ENCODE data around the gene ELOB.

Gene ELOB

GRCh38 chr16:2766430-2767139 lies 10.5 kb downstream of the ELOB start:
- DNase-seq: no peak

DNA sequence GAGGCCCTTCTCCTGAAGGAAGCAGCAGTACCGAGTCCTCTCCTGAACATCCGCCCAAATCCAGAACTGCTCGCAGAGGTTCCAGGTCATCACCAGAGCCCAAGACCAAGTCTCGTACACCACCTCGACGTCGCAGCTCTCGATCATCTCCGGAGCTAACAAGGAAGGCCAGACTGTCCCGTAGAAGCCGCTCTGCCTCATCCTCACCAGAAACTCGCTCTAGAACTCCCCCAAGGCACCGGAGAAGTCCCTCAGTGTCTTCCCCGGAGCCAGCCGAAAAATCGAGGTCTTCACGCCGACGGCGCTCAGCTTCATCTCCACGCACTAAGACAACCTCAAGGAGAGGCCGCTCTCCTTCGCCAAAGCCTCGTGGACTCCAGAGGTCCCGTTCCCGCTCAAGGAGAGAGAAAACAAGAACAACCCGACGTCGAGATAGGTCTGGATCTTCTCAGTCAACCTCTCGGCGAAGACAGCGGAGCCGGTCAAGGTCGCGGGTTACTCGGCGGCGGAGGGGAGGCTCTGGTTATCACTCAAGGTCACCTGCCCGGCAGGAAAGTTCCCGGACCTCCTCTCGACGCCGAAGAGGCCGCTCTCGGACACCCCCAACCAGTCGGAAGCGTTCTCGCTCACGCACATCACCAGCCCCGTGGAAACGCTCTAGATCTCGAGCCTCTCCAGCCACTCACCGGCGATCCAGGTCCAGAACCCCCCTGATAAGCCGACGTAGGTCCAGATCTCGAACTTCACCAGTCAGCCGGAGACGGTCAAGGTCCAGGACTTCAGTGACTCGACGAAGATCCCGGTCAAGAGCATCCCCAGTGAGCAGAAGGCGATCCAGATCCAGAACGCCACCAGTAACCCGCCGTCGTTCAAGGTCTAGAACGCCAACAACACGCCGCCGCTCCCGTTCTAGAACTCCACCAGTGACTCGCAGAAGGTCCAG lies 11.3 kb downstream of the ELOB start:
- no peak for DNase-seq

DNA sequence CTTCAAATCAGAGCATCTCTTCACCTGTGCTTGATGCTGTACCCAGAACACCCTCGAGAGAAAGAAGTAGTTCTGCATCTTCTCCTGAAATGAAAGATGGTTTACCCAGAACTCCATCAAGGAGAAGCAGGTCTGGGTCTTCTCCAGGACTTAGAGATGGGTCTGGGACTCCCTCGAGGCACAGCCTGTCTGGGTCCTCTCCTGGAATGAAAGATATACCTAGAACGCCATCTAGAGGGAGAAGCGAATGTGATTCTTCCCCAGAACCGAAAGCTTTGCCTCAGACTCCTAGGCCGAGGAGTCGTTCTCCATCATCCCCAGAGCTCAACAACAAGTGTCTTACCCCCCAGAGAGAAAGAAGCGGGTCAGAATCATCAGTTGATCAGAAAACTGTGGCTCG lies 12.4 kb downstream of the ELOB start:
- DNase-seq: no peak

GRCh38 chr16:2763173-2763572 lies 13.9 kb downstream of the ELOB start:
- no peak for DNase-seq

- DNase-seq: no peak
These were observed 14.4 kb downstream of the ELOB start for GRCh38 chr16:2762711-2763110.

DNA sequence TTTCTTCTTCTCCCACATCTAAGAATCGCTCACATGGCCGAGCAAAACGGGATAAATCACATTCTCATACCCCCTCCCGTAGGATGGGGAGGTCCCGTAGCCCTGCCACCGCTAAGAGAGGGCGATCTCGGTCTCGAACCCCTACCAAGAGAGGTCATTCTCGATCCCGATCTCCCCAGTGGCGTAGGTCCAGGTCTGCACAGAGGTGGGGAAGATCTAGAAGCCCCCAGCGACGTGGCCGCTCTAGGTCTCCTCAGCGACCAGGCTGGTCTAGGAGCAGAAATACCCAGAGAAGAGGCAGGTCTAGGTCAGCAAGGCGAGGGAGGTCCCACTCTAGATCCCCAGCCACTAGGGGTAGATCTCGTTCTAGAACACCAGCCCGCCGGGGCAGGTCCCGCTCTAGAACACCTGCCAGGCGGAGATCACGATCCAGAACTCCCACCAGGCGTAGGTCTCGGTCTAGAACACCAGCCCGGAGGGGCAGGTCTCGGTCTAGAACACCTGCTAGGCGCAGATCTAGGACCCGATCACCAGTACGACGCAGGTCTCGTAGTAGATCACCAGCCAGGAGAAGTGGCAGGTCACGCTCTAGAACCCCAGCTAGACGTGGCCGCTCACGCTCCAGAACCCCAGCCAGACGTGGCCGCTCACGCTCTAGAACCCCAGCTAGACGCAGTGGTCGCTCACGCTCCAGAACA lies 15.0 kb downstream of the ELOB start:
- DNase-seq: no peak

DNA sequence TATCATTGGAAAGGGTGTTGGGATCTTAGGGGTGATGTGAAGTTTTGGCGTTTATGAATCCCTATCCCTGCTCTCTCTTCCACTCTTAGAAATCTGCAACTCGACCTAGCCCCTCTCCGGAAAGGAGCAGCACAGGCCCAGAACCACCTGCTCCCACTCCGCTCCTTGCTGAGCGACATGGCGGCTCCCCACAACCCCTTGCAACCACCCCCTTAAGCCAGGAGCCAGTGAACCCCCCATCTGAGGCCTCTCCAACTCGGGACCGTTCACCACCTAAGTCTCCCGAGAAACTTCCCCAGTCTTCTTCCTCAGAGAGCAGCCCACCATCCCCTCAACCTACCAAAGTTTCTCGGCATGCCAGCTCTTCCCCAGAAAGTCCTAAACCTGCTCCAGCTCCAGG lies 15.6 kb downstream of the ELOB start:
- DNase-seq: no peak

GRCh38 chr16:2757344-2757743 lies 19.7 kb downstream of the ELOB start:
- no peak for DNase-seq

DNA sequence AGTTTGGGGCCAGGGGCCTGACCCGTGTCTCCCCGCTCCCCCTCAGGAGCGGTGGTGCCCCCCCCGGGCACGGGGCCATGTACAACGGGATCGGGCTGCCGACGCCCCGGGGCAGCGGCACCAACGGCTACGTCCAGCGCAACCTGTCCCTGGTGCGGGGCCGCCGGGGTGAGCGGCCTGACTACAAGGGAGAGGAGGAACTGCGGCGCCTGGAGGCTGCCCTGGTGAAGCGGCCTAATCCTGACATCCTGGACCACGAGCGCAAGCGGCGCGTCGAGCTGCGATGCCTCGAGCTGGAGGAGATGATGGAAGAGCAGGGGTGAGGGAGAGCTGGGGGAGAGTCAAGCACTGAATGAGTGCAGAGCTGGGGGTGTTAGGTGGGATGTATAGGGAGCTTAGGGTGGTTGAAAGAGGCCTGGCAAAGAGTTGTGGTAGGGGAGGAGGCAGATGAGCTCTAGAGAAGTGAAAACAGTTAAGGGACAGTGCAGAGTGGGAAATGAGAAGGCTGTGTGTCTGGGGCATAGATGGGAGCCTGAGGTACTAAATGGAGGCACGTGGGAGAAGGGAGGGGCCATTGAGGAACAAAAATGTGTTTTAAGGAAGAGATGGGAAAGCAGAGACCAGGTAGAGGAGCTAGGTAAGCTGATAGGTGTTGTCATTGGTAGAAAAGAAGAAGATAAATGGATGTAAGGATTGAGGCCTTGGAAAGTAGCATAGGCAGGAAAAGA lies 20.6 kb downstream of the ELOB start:
- no peak for DNase-seq

- DNase-seq: no peak
These were observed 21.9 kb downstream of the ELOB start for GRCh38 chr16:2755158-2755557.

DNA sequence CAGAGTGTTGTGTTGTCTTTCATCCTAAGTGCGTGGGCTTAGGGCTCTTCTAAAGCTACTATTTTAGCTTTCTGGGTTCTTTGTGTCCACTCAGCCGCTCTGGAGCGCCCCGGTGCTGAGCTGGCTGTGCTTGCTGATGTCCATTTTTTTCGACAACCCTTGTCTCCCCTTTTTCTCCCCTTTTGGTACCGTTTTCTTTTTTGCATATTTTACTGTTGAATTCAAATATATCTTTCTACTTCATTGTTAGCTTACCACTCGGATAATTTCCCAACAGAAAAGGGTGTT lies 23.4 kb downstream of the ELOB start:
- no peak for DNase-seq

GRCh38 chr16:2752850-2753732 lies 24.0 kb downstream of the ELOB start:
- DNase-seq: peak; percentile 78

- peak; percentile 95 for DNase-seq
These were observed 24.8 kb downstream of the ELOB start, which contains the start of gene SRRM2 for GRCh38 chr16:2752035-2752849. SRRM2 (plus strand) TSS chr16:2752638; CDS start chr16:2756365, 3,727 bp downstream.

DNA sequence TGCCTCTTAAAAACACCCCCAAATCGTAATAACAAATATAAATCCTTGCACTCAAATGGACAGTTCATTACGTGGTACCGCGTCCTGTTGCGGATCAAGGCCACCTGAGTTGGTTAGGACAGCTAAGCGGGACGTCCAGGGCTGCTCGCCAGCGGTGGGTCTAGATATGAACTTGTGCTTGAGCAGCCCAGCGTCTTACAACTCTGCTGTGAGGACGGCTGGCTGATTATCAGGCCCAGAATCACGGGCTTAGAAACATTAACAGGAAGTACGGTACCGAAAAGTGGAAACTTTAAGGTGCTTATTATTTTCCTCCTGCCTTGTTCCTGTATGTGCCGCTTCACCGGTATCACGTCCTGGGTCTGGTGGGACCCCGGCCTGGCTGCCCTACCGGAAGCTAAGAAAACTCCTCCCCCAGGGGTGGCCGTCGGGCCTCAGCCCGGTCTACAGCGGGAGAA lies 25.5 kb downstream of the ELOB start:
- no peak for DNase-seq

- DNase-seq: no peak
These were observed 27.1 kb downstream of the ELOB start for GRCh38 chr16:2749936-2750335.

DNA sequence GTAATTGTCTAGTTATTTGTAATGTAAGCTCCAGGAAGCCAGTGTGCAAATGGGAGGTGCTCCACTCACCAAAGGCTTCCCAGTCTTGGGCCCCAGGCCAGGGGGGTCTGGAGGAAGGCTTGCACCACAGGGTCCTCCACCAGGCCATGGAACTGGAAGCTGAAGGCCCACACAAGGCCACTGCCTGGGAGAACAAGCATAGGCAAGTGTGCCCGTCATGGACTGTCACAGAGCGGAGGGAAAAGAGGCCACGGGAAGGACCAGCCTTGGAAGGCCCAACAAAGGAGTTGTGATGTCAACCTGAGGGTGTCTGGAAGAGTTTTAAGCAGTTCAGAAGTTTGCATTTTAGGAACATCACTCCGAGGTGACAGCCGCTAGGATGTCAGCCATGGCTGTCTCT lies 27.6 kb downstream of the ELOB start:
- no peak for DNase-seq

- no peak for DNase-seq
These were observed 28.2 kb downstream of the ELOB start for GRCh38 chr16:2748757-2749455.

- no peak for DNase-seq
These were observed 31.1 kb downstream of the ELOB start for GRCh38 chr16:2745961-2746360.

GRCh38 chr16:2745116-2745890 lies 31.8 kb downstream of the ELOB start:
- DNase-seq: no peak

Measured in stimulated activated naive CD4-positive, alpha-beta T cell treated with Interleukin-2 at 50 U/mL for 16 hours (primary cell).